Stomach (tissue), 4 donors: ENCODE data around the gene SAPCD2.

ENCODE experiments used
- POLR2AphosphoS5 ChIP-seq, 3 donors: sonication (generic); formaldehyde crosslinking; IDR thresholded peaks; one replicate each; pipeline ENCODE4 v1.6.1; 2016; ENCODE audit warnings: antibody characterized with exemption in 3 of 3
- TF ChIP-seq, protein P1 (sequence below), 7 experiments: fragments of 450-650 bp in 4 of 7; fragments of 200-600 bp in 3 of 7; sonication (generic) in 3 of 7; IDR thresholded peaks; one replicate each; pipeline ENCODE4 v1.5.1; 2016 to 2019; ENCODE audit warnings: antibody characterized with exemption in 7 of 7, control low read depth in 2 of 7, mild to moderate bottlenecking in 1 of 7

DNA sequence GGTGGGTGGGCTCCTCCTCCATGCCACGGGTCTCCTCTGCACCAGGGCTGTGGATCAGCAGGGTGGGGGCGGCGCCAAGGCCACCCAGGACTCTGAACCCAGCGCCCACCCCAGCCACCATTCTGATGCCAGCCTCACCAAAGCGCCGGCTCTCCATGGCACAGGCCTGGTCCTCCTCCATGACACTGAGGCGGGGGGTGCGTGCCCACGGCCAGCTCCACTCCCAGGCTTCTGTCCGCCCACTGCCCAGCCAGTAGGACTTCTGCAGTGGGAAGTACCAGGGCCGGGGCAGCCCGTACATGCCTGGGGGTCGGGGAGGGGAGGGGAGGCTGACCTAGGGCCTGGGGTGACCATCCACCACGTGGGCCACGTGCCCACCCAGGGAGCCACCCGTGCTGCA is 53.9 kb downstream of the SAPCD2 start:
- no peak for TF ChIP-seq POLR2AphosphoS5 (IDR thresholded peaks at IDR 0.05)
- TF ChIP-seq, protein P1, sequence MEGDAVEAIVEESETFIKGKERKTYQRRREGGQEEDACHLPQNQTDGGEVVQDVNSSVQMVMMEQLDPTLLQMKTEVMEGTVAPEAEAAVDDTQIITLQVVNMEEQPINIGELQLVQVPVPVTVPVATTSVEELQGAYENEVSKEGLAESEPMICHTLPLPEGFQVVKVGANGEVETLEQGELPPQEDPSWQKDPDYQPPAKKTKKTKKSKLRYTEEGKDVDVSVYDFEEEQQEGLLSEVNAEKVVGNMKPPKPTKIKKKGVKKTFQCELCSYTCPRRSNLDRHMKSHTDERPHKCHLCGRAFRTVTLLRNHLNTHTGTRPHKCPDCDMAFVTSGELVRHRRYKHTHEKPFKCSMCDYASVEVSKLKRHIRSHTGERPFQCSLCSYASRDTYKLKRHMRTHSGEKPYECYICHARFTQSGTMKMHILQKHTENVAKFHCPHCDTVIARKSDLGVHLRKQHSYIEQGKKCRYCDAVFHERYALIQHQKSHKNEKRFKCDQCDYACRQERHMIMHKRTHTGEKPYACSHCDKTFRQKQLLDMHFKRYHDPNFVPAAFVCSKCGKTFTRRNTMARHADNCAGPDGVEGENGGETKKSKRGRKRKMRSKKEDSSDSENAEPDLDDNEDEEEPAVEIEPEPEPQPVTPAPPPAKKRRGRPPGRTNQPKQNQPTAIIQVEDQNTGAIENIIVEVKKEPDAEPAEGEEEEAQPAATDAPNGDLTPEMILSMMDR (IDR thresholded peaks at IDR 0.05) = no peak
